H1 (cell line): ENCODE measurements around the gene UBE2J1. TPM values are rescaled to one million over a fixed set of nuclear protein-coding genes. Genes with fewer than 3 reads are reported as not detected.

Experiments used
- KDM4A ChIP-seq: IDR thresholded peaks from one replicate; pipeline ENCODE4 v1.7.1; 2012; ENCODE audit warnings: low read depth, mild to moderate bottlenecking, moderate library complexity, low read length, inconsistent platforms; ENCODE audit not compliant: severe bottlenecking
- MAFK ChIP-seq: IDR thresholded peaks from 2 replicates; pipeline ENCODE4 v1.6.1; 2012; ENCODE audit warnings: low read depth, mild to moderate bottlenecking, improper control_type of control experiment, low read length
- MAX ChIP-seq: IDR thresholded peaks from 2 replicates; pipeline ENCODE4 v1.6.1; 2012; ENCODE audit warnings: inconsistent platforms
- NRF1 ChIP-seq: IDR thresholded peaks from 2 replicates; pipeline ENCODE4 v1.6.1; 2011; ENCODE audit warnings: mild to moderate bottlenecking, low read depth, low read length, improper control_type of control experiment
- RFX5 ChIP-seq: IDR thresholded peaks from 2 replicates; pipeline ENCODE4 v1.6.1; 2011; ENCODE audit warnings: low read depth, low read length, improper control_type of control experiment, borderline replicate concordance
- polyA plus RNA-seq, 7 experiments: library from polyadenylated mRNA; depleted of rRNA in 3 of 7; stranded (reverse) in 5 of 7; unstranded in 2 of 7; fragments of >200 nt in 5 of 7; fragments of 200-250 nt in 2 of 7; gene quantifications; 1 replicate in 5 of 7; 2 replicates in 1 of 7; 4 replicates in 1 of 7; pipeline versions ENCODE4 v1.2.1 to v1.2.3, GENCODE V29; 2011 to 2013; ENCODE audit warnings: missing spikeins in 2 of 7, mixed read lengths in 2 of 7
- total RNA-seq: library from RNA; stranded (reverse); fragmentation: NEBNext Ultra II Directional; extraction: Animal tissue kit (Norgen Biotek cat#: 25700); gene quantifications from 2 replicates; pipeline ENCODE4 v1.2.1, GENCODE V29; 2021

The UBE2J1 gene
- total and polyA plus RNA-seq, 2 of the 8 experiments (the other 6 are each of a cell fraction or from before 2014, with no cell fraction given), result 8.5 to 15.2 TPM

GRCh38 chr6:89381031-89381430, 28.5 kb upstream of the UBE2J1 start (continued):
- TF ChIP-seq RFX5 (no peak), MAX (no peak), MAFK (no peak), KDM4A (no peak), NRF1 (no peak)
